Cardiac muscle cell (in vitro differentiated cells and primary cell): ENCODE results near the gene TMOD4. TPM values are rescaled to one million over a fixed set of nuclear protein-coding genes. Genes with fewer than 3 reads are reported as not detected.

Experiments
- DNase-seq, 2 donors: peaks; one replicate each; pipeline versions ENCODE4 v3.0.0 to v3.0.0-alpha.2; 2010 to 2017; ENCODE audit warnings: low read depth in 1 of 2, low spot score in 1 of 2
- H3K27ac ChIP-seq: fragments of 200-600 bp; sonication (generic); 2 replicates; pipeline ENCODE4 v1.5.1; 2016
- H3K27me3 ChIP-seq: fragments of 200-600 bp; sonication (generic); 2 replicates; pipeline ENCODE4 v1.6.0; 2016; ENCODE audit warnings: control low read depth
- H3K36me3 ChIP-seq: fragments of 200-600 bp; sonication (generic); 2 replicates; pipeline ENCODE4 v1.5.1; 2016; ENCODE audit warnings: control low read depth
- H3K4me1 ChIP-seq: fragments of 200-600 bp; sonication (generic); 2 replicates; pipeline ENCODE4 v1.8.1; 2017; ENCODE audit warnings: low read depth, mild to moderate bottlenecking, mixed run types
- H3K4me3 ChIP-seq: fragments of 200-600 bp; sonication (generic); 2 replicates; pipeline ENCODE4 v1.5.1; 2016; ENCODE audit warnings: mild to moderate bottlenecking
- H3K9me3 ChIP-seq: fragments of 200-600 bp; sonication (generic); 2 replicates; pipeline ENCODE4 v1.5.1; 2017; ENCODE audit warnings: low read depth, mild to moderate bottlenecking, control low read depth
- CTCF ChIP-seq: IDR thresholded peaks from 2 replicates; pipeline ENCODE4 v1.5.1; 2012; ENCODE audit warnings: low read depth, mild to moderate bottlenecking, low read length
- polyA plus RNA-seq: library from polyadenylated mRNA; unstranded; fragments of >200 nt; fragmentation: Nextera tagmentation; extraction: Ambion mirVana; gene quantifications from 2 replicates; pipeline ENCODE4 v1.2.1, GENCODE V29; 2016
- total RNA-seq: library from RNA; depleted of rRNA; stranded (reverse); fragments of >200 nt; gene quantifications from 2 replicates; pipeline ENCODE4 v1.2.3, GENCODE V29; 2016

The TMOD4 gene
- total and polyA plus RNA-seq, 2 experiments from 2014 or later = 0.48 TPM; not detected in 1

- peaks cover 12% of the 10 kb centered on the region for H3K27me3 ChIP-seq
- H3K9me3 ChIP-seq = no peaks in the 10 kb centered on the region
- no peak for TF ChIP-seq CTCF
- H3K27ac ChIP-seq = no peak overlapping the region
- no peak for DNase-seq
- peaks cover 14% of the 10 kb centered on the region for H3K36me3 ChIP-seq
- peaks cover 2% of the 10 kb centered on the region for H3K4me1 ChIP-seq
- H3K4me3 ChIP-seq = no peak overlapping the region
Measured at GRCh38 chr1:151135433-151136385, 40.1 kb downstream of the TMOD4 start.

- Histone ChIP-seq H3K36me3 (peaks cover 14% of the 10 kb centered on the region), H3K4me3 (no peak overlapping the region), H3K27ac (no peak overlapping the region), H3K27me3 (peaks cover 12% of the 10 kb centered on the region), H3K9me3 (no peaks in the 10 kb centered on the region), H3K4me1 (peaks cover 2% of the 10 kb centered on the region)
- no peak for DNase-seq
- no peak for TF ChIP-seq CTCF
Measured at GRCh38 chr1:151134991-151135390, 40.8 kb downstream of the TMOD4 start.

GRCh38 chr1:151134396-151134795 is 41.4 kb downstream of the TMOD4 start:
- Histone ChIP-seq H3K36me3 (peaks cover 11% of the 10 kb centered on the region), H3K4me1 (peaks cover 4% of the 10 kb centered on the region), H3K4me3 (no peak overlapping the region), H3K9me3 (no peaks in the 10 kb centered on the region), H3K27me3 (peaks cover 12% of the 10 kb centered on the region), H3K27ac (no peak overlapping the region)
- no peak for DNase-seq
- TF ChIP-seq CTCF = no peak

- no peak overlapping the region for H3K27ac ChIP-seq
- H3K36me3 ChIP-seq = peaks cover 11% of the 10 kb centered on the region
- H3K9me3 ChIP-seq = no peaks in the 10 kb centered on the region
- peaks cover 12% of the 10 kb centered on the region for H3K27me3 ChIP-seq
- no peak for TF ChIP-seq CTCF
- H3K4me3 ChIP-seq = no peak overlapping the region
- DNase-seq = peak in 1 of 2 donors; percentile 14
- peaks cover 8% of the 10 kb centered on the region for H3K4me1 ChIP-seq
Measured at GRCh38 chr1:151133018-151133806, 42.6 kb downstream of the TMOD4 start.

- no peak overlapping the region for H3K4me3 ChIP-seq
- no peaks in the 10 kb centered on the region for H3K9me3 ChIP-seq
- H3K27me3 ChIP-seq = peaks cover 12% of the 10 kb centered on the region
- H3K27ac ChIP-seq = no peak overlapping the region
- H3K4me1 ChIP-seq = peaks cover 8% of the 10 kb centered on the region
- no peak for TF ChIP-seq CTCF
- DNase-seq = no peak
- H3K36me3 ChIP-seq = peaks cover 11% of the 10 kb centered on the region
Measured at GRCh38 chr1:151132335-151133017, 43.3 kb downstream of the TMOD4 start.
